HT-29 (cell line): ENCODE data around the gene ABCC3. TPM values are rescaled to one million over a fixed set of nuclear protein-coding genes. Genes with fewer than 3 reads are reported as not detected.

ENCODE experiments used
- DNase-seq: peaks from one replicate; pipeline ENCODE4 v3.0.0-alpha.2; 2015; ENCODE audit warnings: low spot score
- total RNA-seq: library from RNA; depleted of rRNA; stranded (reverse); fragments of >200 nt; shearing (Covaris generic); gene quantifications from 2 replicates; pipeline ENCODE4 v1.2.3, GENCODE V29; 2014

Gene ABCC3
- total RNA-seq, 1 experiment from 2014 or later, result 286 TPM

DNA sequence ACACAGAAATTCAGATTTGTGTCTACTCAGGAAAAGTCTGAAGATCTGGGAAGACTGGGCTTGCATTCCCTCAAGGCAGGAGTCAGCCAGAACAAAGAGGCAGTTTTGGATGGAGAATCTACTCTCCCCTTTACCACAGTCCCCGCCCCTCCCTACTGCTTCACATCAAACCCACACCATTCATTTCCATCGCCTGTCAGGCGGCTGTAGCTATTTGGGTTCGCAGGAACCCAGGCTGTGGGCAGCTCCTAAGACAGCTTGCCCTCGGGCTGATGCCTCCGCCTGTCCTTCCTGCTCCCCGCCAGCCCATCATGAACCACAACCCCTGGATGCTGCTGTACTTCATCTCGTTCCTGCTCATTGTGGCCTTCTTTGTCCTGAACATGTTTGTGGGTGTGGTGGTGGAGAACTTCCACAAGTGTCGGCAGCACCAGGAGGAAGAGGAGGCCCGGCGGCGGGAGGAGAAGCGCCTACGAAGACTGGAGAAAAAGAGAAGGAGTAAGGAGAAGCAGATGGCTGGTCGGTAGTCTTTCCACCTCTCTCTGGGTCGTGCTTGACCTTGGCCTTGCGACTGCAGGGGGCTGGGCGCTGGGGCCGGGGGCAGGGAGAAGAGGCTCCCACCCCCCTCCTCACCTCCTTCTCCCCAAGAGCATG, 27.0 kb upstream of the ABCC3 start:
- DNase-seq, result no peak

- no peak for DNase-seq
Observed at GRCh38 chr17:50608700-50609379, 25.8 kb upstream of the ABCC3 start.

GRCh38 chr17:50609380-50610074, 25.2 kb upstream of the ABCC3 start:
- DNase-seq, result no peak

- DNase-seq, result no peak
Observed at GRCh38 chr17:50611634-50612033, 23.0 kb upstream of the ABCC3 start.

DNA sequence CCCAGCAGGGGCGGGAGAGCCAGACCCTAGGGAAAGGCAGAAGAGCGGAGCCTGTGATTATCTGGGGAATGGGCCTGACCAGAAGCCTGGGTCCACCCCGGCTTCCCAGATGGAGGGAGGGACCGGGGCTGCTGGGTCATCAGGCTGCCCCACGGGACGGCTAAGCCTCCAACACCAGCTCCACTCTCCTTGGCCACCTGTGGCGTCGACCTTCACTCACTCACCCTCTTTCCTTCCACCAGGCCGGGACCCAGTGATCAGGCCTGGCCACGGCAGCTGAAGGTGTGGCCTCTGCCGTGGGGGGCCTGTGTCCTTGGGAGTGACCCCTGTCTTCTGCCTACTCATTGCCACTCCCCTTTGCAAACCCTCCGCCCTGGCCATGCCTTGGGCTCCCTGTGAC, 22.4 kb upstream of the ABCC3 start:
- DNase-seq, result no peak

DNA sequence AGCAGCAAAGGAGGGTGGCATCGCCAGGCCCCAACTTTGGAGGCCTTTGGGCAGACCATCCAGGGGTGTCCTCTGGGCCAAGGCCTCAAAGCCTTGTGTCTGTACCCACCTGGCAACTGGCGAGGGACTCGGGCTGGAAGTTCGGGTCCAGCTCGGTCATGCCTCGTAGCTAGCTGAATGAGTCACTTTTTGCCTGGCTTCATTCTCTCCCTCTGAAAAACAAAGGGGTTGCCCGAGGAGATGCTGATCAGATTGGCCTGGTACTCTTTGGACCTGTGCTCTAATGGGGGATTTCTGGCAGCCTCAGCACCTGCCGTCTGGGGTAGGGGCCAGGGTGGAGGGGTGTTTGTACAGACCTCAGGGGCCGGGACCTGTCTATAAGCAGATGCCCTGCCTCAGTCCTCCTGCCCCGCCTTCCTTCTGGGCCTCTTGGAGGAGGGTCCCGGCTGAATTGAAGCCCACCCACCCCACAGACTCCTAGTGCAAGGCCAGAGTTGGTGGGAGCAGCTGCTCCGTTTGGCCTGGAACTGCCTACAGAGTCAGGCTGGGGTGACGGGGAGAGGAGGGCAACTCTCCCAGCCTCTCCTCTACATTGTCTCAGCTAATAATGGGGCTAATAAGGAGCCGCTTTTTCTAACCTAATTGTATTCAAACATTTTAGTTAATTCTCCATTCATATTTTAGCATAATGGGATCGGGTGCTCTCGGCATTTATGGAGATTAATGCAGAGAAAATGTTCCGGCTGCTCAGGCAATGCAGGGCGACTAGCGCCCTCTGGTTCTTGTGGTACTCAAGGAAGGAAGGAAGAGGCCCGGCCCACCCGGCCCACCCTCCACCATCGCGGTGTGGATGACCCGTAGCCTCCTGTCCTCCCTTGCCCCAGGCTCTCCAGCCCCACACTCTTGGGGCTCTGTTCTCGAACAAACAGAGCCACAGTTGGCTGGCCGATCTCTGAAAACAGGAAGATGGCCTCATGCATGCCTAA, 21.4 kb upstream of the ABCC3 start:
- no peak for DNase-seq

DNA sequence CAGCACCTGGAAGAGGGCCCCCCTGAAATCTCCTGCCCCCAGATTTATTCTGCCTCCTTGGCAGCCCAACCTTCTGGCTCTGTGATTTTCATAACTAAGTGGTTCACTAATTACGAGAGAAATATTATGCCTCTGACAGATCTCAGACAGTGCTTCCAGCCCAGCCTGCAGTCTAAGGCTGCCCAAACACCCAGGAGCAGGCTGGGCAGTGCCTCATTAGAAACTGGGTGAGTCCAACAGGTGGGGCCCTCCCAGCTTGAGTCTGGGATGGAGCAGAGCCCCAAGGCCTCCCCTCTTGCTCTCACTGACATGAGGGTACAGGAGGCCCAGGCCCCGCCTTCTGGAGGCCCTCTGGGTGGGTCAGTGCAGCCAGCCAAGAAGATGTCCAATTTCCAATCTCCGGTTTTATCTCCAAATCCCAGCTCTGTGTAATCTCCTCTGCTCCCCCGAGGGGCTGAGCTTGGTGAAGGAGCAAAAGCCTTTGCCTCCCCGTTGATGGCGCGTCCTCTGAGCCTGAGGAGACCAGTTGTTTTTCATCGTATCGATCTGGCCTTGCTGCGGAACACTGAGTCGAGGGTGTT, 20.1 kb upstream of the ABCC3 start:
- no peak for DNase-seq

DNA sequence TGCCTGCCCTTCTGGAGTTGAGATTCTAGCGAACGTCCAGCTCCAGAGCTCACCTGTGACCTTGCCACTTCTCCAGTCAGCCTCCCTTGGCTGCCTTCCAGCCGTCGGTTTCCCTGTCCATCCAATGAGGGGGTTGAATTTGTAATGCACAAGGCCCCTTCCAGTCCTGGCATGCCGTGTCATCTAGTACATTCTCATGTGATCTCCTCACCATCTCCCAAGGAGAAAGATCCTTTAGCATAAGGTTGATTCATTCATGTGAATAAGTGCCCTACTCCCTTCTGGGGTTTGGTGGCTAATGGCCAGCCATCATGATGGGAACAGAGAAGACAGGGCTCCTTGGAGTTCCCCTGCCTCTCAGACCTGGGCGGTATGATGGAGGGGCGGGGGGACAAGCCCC, 18.9 kb upstream of the ABCC3 start:
- DNase-seq, result no peak

DNA sequence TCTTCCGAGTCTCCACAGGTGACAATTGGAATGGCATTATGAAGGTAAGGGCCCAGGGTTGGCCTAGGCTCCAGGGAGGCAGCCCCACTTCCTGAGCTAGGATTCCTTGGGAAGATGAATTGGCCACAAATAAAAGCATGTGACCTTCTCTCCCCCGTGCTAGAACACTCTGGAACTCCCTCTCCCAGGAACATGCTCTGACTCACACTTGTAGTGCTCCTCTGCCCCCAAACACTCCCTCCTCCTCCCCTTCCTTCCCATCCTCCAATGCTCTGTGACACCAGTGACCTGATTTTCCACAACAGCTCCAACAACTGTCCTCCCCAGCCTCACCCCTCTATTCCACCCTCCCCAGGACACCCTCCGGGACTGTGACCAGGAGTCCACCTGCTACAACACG, 16.4 kb upstream of the ABCC3 start:
- no peak for DNase-seq

- DNase-seq, result no peak
Observed at GRCh38 chr17:50618941-50619340, 15.7 kb upstream of the ABCC3 start.

DNA sequence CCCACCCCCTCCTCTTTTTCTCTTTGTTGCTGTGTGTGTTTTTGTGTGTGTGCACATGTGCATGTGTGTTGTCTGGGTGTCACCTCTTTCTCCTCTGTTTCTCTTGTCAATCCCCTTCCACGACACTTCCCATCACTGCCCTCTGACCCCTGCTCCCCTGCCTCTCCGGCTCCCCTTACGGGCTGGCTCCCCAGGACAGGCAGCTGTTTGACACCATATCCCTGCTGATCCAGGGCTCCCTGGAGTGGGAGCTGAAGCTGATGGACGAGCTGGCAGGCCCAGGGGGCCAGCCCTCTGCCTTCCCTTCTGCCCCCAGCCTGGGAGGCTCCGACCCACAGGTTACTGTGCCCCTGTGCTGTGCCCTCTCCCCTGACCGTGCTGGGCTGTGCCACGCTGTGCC, 15.2 kb upstream of the ABCC3 start:
- no peak for DNase-seq

GRCh38 chr17:50620237-50620636, 14.4 kb upstream of the ABCC3 start:
- no peak for DNase-seq

DNA sequence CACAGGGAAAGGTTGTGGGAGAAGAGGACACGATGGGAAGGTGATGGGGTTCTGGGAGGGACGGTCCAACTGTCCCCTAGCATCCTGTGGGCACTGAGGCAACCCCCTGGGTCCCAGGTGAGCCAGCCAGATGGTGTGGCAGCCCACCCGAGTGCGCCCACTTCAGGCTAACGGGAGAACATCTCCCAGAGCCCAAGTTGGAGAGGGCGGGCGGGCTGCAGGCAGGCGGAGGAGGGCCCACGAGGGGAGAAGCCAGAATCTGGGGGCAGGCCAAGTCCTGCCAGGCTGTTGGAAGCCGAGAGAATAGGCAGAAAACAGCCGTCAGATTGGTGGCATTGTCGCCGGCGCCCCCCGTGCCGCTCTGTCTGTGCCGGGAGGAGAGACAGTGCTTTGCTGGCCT, 13.8 kb upstream of the ABCC3 start:
- no peak for DNase-seq

DNA sequence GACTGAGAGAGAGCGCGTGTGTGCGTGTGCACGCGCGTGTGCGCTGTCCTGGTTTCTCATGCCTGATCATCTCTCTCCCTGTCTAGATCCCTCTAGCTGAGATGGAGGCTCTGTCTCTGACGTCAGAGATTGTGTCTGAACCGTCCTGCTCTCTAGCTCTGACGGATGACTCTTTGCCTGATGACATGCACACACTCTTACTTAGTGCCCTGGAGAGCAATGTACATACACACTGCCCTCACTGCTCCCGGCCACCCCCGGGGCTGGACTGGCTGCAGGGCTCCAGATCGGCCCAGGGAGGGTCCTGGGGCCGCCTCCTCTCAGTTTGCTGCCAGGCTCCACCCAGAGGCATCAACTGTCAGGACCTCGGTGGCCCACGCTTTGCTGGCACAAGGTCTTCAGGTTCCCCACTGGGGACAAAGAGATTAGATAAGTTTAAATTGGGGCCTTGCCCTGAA, 13.1 kb upstream of the ABCC3 start:
- DNase-seq, result no peak

- no peak for DNase-seq
Observed at GRCh38 chr17:50624321-50624934, 10.3 kb upstream of the ABCC3 start.

DNA sequence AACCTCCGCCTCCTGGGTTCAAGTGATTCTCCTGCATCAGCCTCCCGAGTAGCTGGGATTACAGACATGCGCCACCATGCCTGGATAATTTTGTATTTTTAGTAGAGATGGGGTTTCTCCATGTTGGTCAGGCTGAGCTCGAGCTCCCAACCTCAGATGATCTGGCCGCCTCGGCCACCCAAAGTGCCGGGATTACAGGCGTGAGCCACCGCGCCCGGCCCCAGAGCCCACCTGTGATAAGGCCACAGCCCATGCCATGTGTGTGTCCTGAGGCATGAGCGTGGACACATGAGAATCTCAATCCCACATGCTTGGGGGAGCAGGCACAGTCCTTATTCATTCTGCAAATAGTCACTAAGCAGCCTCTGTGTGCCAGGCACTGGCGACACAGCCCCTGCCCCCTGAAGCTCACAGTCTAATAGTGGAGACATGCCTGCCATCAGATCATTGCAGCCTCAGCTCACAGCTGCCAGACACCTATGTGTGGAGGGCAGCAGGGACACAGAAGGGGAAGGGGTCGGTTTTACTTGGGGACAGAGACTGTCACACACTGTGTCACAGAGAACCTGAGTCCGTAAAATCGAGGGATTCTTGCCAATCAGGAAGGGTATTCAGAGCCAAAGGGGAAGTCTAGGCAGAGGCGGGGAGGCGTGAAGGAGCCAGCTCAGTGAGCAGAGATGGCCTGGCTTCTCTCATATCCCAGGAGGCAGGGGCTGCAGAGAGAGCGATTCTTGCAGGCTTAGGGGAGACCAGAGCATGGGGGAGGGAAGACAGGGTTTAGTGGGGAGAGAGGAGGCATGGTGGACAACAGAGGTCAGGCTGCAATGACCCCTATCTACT, 9.4 kb upstream of the ABCC3 start:
- no peak for DNase-seq

- peak; percentile 65 for DNase-seq
Observed at GRCh38 chr17:50626037-50626574, 8.6 kb upstream of the ABCC3 start.

- no peak for DNase-seq
Observed at GRCh38 chr17:50627036-50627781, 7.5 kb upstream of the ABCC3 start.
